CD4-positive, alpha-beta T cell treated with Interleukin-4 for 1 hour (primary cell): ENCODE measurements around the gene RMC1.
"Not testable (repeated sequence)": the region's sequence is repeated elsewhere in the genome, so short reads cannot be mapped to it uniquely, and the experiment has no call there.

ENCODE experiments used
- DNase-seq, 2 donors: peaks; one replicate each; pipeline ENCODE4 v3.0.0-alpha.2; 2020 to 2022

RMC1 gene

DNA sequence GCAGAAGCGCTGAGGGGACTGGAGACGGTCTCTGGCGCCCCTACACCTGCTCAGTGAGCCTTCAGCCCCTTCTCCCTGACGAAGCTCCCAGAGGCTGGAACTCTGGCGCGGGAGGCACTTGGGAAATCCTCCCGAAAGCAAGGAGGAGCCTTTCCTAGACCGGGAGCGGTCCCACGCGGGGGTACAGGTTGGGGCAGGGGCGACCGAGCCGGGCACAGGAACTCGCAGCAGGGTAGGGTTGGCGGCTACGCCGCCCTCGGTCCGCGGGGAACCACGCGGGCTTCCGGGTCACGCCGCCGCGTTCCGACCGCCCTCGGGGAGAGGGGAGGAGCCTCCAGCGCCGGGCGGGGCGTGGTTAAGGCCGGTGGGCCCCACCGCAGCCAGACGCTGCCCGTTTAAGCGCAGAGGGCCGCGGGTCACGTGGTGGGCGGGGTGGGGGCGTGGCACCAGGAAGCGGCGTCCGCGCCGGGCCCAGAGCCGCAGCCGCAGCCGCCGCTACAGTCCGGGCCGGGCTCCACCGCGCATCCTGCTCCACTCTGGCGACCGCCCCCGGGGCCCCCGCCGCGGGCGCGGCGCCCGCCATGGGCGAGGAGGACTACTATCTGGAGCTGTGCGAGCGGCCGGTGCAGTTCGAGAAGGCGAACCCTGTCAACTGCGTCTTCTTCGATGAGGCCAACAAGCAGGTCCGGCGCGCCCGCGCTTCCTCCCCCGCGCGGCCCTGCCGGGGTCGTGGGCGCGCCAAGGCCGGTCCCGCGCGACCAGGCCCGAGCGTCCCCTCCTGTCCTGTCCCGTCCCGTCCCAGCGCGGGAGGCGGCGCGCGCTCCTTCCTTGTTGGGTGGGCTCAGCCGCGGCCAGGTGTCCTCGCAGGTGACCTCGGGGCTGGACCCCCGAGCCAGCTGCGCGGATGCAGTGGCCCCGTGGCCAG lies at the start of gene RMC1:
TSS of gene RMC1 (plus strand) at position 474 of the 925 bp plus-strand sequence. CDS start at position 582, 108 bp downstream.
- DNase-seq: peak; percentile 95 to 96

DNA sequence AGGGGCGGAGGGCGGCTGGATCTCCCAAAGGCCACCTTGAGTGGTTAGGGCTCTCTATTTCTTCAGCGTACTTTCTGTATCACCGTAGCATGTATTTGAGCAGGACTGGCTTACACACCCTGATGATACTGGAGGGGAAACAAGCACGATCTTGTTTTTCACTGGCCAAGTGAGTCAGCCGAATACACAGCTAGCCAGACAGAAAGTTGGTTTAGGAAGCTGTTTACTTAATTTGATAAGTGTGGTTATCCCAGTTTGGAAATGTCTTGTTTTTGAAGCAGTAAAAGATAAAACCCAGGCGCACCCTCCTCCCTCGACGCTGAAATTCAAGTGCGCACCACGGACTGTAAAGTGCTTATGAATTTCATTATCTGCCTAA lies 49.6 kb upstream of the RMC1 start:
- DNase-seq: no peak

DNA sequence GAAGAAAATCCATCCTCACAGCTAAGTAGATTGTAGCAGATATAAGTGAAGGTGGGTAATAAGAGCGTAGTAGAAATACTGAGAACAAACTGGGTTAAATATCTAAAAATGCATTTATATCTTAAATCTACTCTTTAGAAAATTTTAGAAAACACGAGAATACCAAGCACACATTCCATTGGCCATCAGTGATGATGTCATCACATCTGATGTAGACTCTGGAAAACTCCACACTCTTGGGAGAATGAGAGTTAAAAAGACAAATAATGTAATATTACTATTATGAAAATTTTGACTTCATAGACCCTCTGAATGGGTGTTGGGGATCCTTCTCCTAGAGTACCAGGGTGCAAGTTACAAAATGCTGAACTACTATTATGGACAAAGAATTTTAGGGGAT lies 46.5 kb upstream of the RMC1 start:
- no peak for DNase-seq

DNA sequence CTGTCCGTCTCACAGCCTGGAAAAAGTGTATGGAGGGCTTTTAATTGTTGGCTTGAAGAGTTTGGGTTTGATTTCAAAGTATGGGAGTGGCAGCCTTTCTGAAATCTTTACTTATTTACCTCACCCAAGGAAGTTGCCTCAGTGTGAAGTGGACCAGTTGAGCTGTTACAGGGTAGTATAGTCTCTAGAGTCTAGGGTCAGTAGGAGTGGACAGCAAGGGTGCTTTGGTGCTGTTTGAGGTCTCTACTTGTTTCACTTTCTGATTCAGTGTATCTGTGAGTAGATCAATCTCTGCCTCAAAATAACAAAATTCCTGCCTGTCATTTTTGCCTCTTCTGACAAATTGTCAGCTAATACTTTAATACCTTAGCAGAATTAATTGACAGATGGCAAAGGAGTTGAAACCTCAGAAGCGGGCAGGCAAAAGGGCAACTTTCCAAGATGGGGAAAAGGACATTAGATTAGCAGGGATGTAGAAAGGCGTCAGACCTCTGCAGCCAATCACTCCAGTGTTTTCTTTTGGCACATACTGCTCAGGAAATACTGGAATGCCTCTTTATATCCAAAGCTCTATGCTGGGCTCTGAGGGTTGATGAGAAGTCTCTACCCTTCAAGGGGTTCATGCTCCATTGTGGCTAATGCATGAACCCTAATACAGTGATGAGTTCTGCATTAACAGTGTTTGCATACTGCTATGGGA lies 44.3 kb upstream of the RMC1 start:
- DNase-seq: no peak

DNA sequence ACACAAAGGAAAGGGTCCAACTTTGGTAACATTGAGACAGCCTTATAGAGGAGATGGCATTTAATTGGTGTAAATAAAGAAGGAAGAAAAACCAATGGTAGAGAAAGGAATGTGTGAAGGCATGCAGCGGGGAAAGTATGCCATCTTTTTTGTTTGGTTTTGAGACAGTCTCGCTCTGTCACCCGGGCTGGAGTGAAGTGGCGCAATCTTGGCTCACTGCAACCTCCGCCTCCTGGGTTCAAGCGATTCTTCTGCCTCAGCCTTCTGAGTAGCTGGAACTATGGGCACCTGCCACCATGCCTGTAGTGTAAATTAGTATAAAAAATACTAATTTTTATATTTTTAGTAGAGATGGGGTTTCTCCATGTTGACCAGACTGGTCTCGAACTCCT lies 43.8 kb upstream of the RMC1 start:
- no peak for DNase-seq

DNA sequence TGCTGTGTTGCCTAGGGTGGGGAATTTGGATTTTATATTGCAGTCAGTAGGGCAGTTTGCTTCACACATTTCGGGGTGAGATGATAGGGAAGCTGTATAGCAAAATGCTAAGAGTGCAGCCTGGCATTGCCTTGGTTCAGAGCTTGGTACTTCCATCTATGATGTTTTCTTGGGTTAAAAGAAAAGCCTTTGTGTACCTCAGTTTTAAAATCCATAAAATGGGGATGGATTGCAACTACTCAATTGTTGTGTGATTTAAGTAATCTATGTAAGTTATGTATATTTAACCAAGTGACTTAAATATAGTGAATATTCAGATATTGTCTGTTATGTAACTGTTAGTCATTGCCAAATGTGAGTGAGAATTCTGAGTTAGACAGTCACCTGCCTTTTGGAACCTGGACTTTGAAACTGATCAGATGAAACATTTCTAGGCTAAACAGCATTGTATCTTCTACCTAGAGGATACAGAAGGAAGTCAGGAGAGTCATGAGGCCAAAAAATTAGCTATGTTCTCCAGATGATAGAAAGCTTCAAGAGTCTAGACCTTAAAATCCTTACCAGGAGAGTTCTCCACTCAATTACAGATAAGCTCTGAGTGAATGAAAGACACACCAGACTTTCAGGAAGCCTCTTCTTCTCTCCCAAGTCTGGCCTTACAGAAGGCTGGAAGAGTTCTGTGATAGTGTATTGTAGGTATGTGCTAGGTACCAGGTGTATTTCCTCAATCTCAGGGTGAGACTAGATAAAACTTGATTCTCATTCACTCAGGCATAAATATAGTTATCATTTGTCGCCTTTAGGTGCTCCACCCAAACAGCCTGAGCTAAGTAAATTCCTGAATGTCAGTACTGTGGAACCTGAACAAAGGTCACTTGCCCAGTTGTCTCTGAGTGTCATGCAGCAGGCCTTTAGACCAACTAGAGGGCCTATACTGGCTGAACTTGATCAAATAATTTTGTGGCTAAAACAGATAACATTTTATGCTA lies 42.7 kb upstream of the RMC1 start:
- DNase-seq: no peak

DNA sequence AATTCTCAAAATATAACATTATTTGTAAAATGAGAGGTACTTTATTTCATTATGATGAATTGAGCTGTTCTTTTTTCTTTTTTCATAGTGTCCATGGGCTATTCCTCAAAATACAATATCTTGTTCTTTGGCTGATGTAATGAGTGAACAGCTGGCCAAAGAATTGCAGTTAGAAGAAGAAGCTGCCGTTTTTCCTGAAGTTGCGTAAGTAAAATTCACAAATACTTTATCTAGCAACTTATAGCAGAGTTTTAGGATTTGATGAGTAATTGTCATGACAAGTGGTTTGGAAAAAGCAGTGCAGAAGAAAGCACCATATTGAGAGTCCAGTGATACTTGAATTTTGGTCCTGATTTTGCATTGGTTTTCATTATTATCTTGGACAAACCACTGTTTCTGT lies 40.4 kb upstream of the RMC1 start:
- DNase-seq: no peak

DNA sequence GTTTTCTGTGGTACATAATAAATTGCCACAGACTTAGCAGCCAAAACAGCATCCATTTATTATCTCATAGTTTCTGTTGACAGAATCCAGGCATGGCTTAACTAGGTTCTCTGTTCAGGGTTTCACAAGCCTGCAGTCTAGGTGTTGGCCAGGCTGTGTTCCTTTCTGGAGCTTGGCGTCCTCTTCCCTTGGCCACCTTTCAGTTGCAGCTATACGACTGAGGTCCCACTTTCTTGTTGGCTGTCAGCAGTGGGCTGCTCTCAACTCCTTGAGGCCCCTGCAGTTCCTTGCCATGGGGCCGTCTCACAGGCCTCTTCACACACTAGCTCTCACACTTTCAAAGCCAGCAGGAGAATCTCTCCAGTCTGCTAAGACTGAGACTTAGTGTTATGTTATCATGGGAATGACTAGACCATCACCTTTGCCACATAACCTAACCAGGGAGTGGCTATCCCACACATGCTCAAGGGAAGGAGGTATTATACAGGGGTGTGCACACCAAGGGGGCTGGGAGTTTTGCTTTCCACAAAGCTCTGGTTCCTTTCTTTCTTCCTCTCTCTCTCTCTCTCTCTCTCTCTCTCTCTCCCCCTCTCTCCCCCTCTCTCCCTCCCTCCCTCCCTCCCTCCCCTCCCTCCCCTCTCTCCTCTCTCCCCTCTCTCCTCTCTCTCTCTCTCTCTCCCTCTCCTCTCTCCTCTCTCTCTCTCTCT lies 34.4 kb upstream of the RMC1 start:
- DNase-seq: no peak

DNA sequence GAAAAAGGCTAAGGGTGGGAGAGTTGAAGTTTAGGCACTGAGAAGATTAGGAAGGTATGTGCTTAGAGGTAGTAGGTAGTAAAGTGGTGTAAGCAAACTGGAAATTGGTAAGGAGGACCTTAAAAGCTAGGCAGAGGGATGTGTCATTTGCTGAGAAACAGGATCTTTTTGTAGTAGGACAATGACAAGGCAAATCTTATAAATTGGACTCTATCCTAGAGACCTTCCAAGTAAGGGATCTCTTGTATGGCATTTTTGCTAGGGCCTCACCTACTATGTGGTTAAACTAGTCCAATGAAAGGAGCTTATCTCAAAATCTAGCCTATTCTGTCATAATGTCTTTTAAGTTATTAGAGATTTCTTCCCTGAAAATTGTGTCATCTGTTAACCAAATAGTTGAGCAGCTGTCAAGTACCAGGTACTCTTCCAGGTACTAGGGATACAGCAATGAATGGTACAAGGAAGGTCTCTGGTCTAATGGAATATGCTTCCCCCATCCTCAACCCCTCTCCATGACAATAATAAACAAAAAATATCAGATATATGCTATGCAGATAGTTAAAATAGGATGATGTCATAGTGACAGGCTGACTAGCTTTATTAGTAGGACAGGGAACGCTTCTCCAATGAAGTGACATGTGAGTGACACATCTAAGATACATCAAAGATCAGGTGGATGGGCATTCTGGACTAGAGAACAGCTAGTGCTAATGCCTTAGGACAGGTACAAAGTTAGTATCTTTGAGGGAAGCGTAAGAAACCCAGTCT lies 32.5 kb upstream of the RMC1 start:
- DNase-seq: no peak

DNA sequence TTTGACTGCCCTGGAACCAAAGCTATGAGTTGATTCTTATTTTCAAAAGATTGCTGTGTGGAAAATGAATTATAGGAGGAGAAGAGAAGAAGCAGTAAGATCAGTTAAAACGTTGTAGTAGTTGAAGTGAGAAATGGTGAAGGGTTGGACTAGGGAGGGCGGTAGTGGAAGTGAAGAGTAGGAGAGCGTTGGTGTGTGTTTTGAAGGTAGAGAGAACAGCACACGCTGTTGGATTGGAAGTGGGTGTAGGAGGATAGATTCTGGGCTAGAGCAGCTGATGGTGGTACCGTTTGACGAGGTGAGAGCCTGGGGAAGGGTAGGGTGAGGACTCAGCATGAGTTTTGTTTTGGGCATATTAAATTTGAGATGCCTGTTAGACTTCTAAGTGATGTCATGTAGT lies 31.8 kb upstream of the RMC1 start:
- no peak for DNase-seq

DNA sequence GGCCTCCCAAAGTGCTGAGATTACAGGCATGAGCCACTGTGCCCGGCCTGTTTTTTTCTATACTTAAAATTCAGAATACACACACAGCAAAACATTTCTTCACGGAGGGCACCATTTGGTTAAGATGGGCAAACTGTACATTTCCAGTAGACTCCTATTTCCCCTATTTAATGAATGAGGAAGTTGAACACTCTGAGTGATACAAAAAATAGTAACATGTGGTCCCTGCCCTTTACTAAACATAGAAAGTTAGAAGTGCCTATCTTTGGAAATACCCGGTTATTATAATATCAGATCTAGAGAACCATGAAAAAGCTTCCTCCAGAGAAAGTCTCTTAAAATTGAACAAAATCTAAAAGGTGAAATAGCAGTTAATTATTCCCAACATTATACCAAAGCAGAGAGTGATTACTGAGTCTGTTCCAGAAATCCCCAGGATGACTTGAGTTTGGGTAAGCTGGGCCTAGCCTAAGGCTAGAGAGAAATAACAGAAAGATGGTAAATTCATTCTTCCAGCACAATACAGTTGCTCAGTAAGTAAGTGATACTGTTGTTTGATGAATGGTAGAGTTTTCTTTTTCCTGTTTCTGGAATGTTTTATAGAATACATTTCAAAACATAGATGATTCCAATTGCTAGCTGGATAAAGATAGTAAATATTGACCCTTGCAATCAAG lies 23.3 kb upstream of the RMC1 start:
- no peak for DNase-seq

DNA sequence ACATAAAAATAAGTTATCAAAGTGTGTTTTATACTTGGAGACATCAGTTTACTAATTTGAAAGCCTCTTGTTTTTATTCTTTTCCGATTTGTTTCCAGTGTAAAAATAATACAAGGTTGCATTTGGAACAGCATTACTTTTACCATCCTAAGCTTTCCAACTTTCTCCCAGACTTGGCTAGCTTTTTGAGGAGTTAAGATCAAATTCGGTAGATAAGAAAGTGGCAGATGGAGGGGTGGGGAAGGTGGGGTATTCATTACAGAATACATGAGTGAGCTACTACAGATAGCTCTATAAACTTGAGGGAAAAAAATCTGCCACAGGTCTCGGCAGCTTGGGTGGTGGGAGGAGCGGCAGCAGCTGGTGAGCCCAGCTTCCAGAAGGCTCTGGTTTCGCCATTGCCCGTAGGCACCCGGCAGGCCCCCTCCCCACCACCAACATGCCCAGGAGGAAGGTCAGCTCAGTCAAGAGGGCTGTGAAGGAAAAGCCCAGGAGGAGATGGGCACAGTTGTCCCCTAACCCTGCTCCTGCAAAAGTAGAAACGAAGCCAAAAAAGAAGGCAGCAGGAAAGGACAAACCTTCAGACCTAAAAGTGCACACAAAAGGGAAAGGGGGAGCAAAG lies 18.6 kb upstream of the RMC1 start:
- no peak for DNase-seq

DNA sequence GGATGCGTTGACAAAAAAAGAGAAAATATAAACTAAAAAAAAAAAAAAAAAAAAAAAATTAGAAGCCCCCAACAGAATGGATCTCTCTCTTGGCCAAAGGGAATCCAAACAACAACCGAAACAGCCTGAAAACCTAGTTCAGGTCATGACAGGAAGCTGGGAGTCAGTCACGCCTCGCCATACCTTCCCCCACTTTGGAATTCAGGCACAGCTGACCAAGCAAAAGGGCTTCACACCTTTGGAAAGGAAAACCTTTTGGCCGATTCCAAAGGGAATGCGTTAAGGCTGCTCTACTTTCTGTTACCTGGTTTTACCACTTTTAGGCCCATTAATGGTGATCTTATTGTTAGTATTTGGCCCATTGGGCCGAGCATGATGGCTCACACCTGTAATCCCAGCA lies 17.9 kb upstream of the RMC1 start:
- DNase-seq: no peak

DNA sequence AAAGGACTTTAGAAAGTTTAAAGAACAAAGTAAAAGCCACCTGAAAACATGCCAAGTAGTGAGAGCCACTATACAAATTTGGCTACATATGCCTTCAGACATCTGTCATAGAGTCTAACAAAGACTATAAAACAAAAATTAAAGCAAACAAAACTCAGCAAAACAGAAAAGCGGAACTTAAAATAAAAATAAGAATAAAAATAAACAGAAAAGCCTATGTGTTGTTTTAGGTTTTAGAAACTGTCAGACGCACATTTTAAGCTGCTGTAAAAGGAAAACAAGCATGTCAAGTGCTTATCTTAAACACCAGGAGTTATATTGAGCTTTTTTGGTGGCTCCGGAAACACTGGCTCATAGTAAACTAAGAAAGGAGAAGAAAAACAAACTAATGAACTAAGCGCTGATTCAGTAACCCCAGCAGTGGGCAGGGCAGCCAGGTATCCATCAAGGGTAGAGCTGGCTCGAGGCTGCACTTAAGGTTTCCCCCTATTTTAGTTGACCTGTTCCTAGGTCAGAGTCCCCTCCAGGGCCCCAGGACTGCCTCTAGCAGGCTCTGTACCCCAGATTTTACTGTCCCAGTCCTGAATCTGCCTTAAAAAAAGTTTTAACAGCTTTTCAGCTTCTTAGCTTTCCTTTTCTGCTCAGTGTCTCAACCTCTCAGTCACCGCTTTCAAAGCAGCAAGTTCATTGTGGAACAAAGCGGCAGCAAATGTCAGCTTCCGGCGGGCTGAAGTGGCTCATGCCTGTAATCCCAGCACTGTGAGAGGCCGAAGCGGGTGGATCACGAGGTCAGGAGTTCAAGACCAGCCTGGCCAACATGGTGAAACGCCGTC lies 15.4 kb upstream of the RMC1 start:
- DNase-seq: peak; percentile 49 to 70

DNA sequence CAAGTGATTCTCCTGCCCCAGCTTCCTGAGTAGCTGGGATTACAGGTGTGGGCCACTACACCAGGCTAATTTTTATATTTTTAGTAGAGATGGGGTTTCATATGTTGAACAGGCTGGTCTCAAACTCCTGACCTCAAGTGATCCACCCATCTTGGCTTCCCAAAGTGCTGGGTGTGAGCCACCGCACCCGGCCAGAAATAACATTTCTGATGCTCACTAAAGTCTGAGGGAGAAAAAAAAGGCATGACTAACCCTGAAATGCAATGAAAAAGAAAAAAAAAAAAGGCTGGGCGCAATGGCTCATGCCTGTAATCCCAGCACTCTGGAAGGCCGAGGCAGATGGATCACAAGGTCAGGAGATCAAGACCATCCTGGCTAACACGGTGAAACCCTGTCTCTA lies 13.7 kb upstream of the RMC1 start:
- DNase-seq: not testable (repeated sequence)

DNA sequence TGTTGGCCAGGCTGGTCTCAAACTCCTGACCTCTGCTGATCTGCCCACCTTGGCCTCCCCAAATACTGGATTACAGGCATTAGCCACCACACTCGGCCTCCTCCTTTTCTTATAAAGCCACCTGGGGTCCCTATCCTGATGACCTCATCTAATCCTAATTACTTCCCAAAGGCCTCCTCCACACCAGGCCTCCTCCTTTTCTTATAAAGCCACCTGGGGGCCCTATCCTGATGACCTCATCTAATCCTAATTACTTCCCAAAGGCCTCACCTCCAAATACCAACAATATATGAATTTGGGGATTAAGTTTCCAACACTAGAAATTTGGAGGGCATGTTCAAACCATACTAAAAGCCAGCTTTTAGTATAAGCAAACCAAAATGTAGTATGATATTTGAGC lies 9.7 kb upstream of the RMC1 start:
- no peak for DNase-seq

DNA sequence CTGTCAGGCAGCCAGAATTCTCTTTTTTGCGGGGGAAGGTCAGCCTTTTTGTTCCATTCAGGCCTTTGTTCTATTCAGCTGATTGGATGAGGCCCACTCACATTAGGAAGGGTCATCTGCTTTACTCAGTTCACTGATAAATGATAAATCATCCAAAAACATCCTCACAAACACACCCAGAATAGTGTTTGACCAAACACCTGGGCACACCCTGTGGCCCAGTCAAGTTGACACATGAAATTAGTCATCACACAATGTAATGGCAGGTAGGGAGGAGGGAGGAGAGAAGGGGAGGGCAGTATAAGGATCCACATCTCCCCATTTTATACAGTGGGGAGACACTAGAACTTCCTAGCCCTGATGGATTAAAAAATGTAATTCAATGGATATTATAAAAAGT lies 8.3 kb upstream of the RMC1 start:
- DNase-seq: no peak

DNA sequence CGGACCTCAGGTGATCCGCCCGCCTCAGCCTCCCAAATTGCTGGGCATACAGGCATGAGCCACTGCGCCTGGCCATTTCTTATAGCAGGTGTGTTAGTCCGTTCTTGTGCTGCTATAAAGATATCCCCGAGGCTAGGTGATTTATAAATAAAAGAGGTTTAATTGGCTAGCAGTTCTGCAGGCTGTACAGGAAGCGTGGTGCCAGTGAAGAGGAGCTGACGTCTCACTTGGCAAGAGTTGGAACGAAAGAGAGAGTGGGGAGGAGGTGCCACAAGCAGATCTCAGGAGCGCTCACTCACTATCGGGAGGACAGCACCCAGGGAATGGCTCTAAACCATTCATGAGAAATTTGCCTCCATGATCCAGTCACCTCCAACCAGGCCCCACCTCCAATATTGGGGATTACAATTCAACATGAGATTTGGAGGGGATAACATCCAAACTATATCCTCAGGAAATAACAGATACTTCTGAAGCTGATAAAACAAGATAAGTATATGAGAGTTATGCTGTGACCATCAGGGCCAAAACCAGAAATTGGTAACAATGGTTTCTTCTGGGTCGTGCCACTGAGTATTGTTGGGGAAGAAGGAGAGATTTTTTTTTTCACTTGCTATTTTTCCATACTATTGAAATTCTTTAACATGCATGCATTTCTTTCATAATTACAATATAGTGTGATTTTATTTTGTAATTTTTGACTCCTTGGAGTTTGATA lies 7.4 kb upstream of the RMC1 start:
- no peak for DNase-seq

DNA sequence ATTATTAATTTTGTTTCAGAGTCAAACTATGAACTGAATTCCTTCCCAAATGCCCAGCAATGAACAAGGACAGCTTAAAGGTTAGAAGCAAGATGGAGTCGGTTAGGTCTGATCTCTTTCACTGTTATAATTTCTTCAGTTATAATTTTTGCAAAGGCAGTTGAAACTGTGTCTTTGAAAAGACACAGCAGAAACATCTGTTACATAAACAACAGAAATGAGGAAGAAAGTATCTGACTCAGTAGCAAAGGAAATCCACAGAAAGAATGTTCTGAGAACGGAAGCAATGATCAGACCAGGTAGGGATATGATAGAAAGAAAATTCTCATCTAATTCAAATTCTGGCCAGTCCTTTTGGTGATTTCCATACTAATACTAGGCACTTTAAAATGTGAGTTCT lies 5.2 kb upstream of the RMC1 start:
- DNase-seq: no peak
